H9 (cell line): ENCODE data around the gene TECPR2. TPM values are rescaled to one million over a fixed set of nuclear protein-coding genes. Genes with fewer than 3 reads are reported as not detected.

ENCODE experiments used
- DNase-seq: peaks from one replicate; pipeline ENCODE4 v3.0.0-alpha.2; 2017
- H2AFZ ChIP-seq: one replicate; pipeline ENCODE4 v1.6.1; 2013; ENCODE audit warnings: mild to moderate bottlenecking, low read length, control low read depth, moderate library complexity
- H2AK5ac ChIP-seq: 2 replicates; pipeline ENCODE4 v1.6.1; 2013; ENCODE audit warnings: low read length, control low read depth, mixed read lengths; ENCODE audit not compliant: insufficient read length
- H2BK120ac ChIP-seq: one replicate; pipeline ENCODE4 v1.6.1; 2013; ENCODE audit warnings: low read depth, mild to moderate bottlenecking, low read length, control low read depth, inconsistent platforms; ENCODE audit not compliant: poor library complexity, severe bottlenecking
- H2BK12ac ChIP-seq: 2 replicates; pipeline ENCODE4 v1.6.1; 2013; ENCODE audit warnings: low read length, control low read depth, mixed read lengths, low read depth; ENCODE audit not compliant: insufficient read length
- H2BK15ac ChIP-seq: 2 replicates; pipeline ENCODE4 v1.6.1; 2013; ENCODE audit warnings: low read depth, low read length, control low read depth
- H2BK20ac ChIP-seq: one replicate; pipeline ENCODE4 v1.6.1; 2013; ENCODE audit warnings: low read depth, mild to moderate bottlenecking, low read length, control low read depth, inconsistent platforms; ENCODE audit not compliant: poor library complexity, severe bottlenecking
- H2BK5ac ChIP-seq: 2 replicates; pipeline ENCODE4 v1.6.1; 2013; ENCODE audit warnings: low read length, control low read depth, mixed read lengths; ENCODE audit not compliant: insufficient read length
- H3K14ac ChIP-seq: 2 replicates; pipeline ENCODE4 v1.6.1; 2013; ENCODE audit warnings: low read length, control low read depth; ENCODE audit not compliant: insufficient read depth
- H3K18ac ChIP-seq: 2 replicates; pipeline ENCODE4 v1.6.1; 2013; ENCODE audit warnings: low read depth, mild to moderate bottlenecking, mixed read lengths, low read length, control low read depth; ENCODE audit not compliant: insufficient read length
- H3K23ac ChIP-seq: 2 replicates; pipeline ENCODE4 v1.6.1; 2013; ENCODE audit warnings: low read length, control low read depth, mixed read lengths, low read depth; ENCODE audit not compliant: insufficient read length
- H3K23me2 ChIP-seq: 2 replicates; pipeline ENCODE4 v1.6.1; 2013; ENCODE audit warnings: low read depth, mild to moderate bottlenecking, mixed read lengths, low read length, control low read depth; ENCODE audit not compliant: insufficient read length, poor library complexity, severe bottlenecking
- H3K27ac ChIP-seq: 2 replicates; pipeline ENCODE4 v1.5.1; 2013; ENCODE audit warnings: low read length, control low read depth, mixed read lengths, low read depth; ENCODE audit not compliant: insufficient read length
- H3K27me3 ChIP-seq: 2 replicates; pipeline ENCODE4 v1.6.1; 2013; ENCODE audit warnings: low read length, control low read depth, inconsistent platforms; ENCODE audit not compliant: insufficient read depth
- H3K4ac ChIP-seq: 2 replicates; pipeline ENCODE4 v1.6.1; 2013; ENCODE audit warnings: low read depth, mild to moderate bottlenecking, control low read depth, inconsistent platforms, low read length, moderate library complexity
- H3K4me1 ChIP-seq: 2 replicates; pipeline ENCODE4 v1.6.1; 2013; ENCODE audit warnings: low read length, control low read depth, inconsistent platforms; ENCODE audit not compliant: insufficient read depth
- H3K4me2 ChIP-seq: 2 replicates; pipeline ENCODE4 v1.6.1; 2013; ENCODE audit warnings: low read length, control low read depth, mixed read lengths; ENCODE audit not compliant: insufficient read length, insufficient read depth
- H3K56ac ChIP-seq: 2 replicates; pipeline ENCODE4 v1.6.1; 2013; ENCODE audit warnings: low read depth, mild to moderate bottlenecking, mixed read lengths, low read length, control low read depth; ENCODE audit not compliant: insufficient read length
- H3K79me1 ChIP-seq: 2 replicates; pipeline ENCODE4 v1.6.1; 2013; ENCODE audit warnings: low read depth, mild to moderate bottlenecking, moderate library complexity, low read length, control low read depth, inconsistent platforms; ENCODE audit not compliant: insufficient read depth, poor library complexity, severe bottlenecking
- H3K79me2 ChIP-seq: 2 replicates; pipeline ENCODE4 v1.6.1; 2013; ENCODE audit warnings: low read length, control low read depth, inconsistent platforms; ENCODE audit not compliant: insufficient read depth
- H3K9ac ChIP-seq: 2 replicates; pipeline ENCODE4 v1.6.1; 2013; ENCODE audit warnings: low read length, control low read depth, mixed read lengths; ENCODE audit not compliant: insufficient read length; ENCODE audit errors: extremely low read depth
- H3K9me3 ChIP-seq: one replicate; pipeline ENCODE4 v1.6.1; 2013; ENCODE audit warnings: low read depth, low read length, inconsistent platforms; ENCODE audit not compliant: control insufficient read depth
- H3T11ph ChIP-seq: one replicate; pipeline ENCODE4 v1.6.1; 2013; ENCODE audit warnings: mild to moderate bottlenecking, low read length, control low read depth, inconsistent platforms
- H4K20me1 ChIP-seq: one replicate; pipeline ENCODE4 v1.6.1; 2013; ENCODE audit not compliant: control insufficient read depth, insufficient read length, insufficient read depth
- H4K5ac ChIP-seq: 2 replicates; pipeline ENCODE4 v1.6.1; 2013; ENCODE audit warnings: low read depth, mild to moderate bottlenecking, mixed read lengths, low read length, control low read depth; ENCODE audit not compliant: insufficient read length
- H4K8ac ChIP-seq: replicated peaks from 2 replicates; pipeline ENCODE4 v1.6.1; 2013; ENCODE audit warnings: low read length, control low read depth, mixed read lengths, low read depth; ENCODE audit not compliant: insufficient read length
- H4K91ac ChIP-seq: 2 replicates; pipeline ENCODE4 v1.6.1; 2013; ENCODE audit warnings: low read depth, mild to moderate bottlenecking, moderate library complexity, mixed read lengths, low read length, control low read depth; ENCODE audit not compliant: insufficient read length
- H3K27ac Mint-ChIP-seq, 3 experiments: 2 replicates in 2 of 3; 3 replicates in 1 of 3; pipeline ENCODE4 v1.8.0; 2020 to 2021; ENCODE audit warnings: mixed read lengths in 3 of 3, mild to moderate bottlenecking in 1 of 3, moderate library complexity in 1 of 3
- H3K27me3 Mint-ChIP-seq: 2 replicates; pipeline ENCODE4 v1.8.0; 2021; ENCODE audit warnings: low read depth, mild to moderate bottlenecking, moderate library complexity, mixed read lengths
- H3K36me3 Mint-ChIP-seq, 3 experiments: 2 replicates in 2 of 3; 3 replicates in 1 of 3; pipeline ENCODE4 v1.8.0; 2020 to 2021; ENCODE audit warnings: low read depth in 3 of 3, mixed read lengths in 3 of 3; ENCODE audit not compliant: insufficient read depth in 1 of 3
- H3K4me1 Mint-ChIP-seq, 2 experiments: 2 replicates each; pipeline ENCODE4 v1.8.0; 2020; ENCODE audit warnings: mixed read lengths in 2 of 2
- H3K4me3 Mint-ChIP-seq, 2 experiments: 2 replicates in 1 of 2; 3 replicates in 1 of 2; pipeline ENCODE4 v1.8.0; 2020 to 2021; ENCODE audit warnings: mild to moderate bottlenecking in 2 of 2, mixed read lengths in 2 of 2, moderate library complexity in 1 of 2
- H3K9me3 Mint-ChIP-seq, 2 experiments: 2 replicates in 1 of 2; 3 replicates in 1 of 2; pipeline ENCODE4 v1.8.0; 2020; ENCODE audit warnings: mild to moderate bottlenecking in 2 of 2, mixed read lengths in 2 of 2, moderate library complexity in 1 of 2
- CTCF ChIP-seq: fragments of 200-600 bp; sonication (generic); conservative IDR thresholded peaks from 3 replicates; pipeline ENCODE4 v1.8.0; 2021; ENCODE audit warnings: antibody characterized with exemption, mild to moderate bottlenecking
- WGBS: extraction: QIAGEN DNeasy Blood & Tissue Kit; methylation state at CpG from one replicate; pipeline ENCODE4 v1.1.7; 2013; ENCODE audit warnings: missing lambda C conversion rate, low lambda C conversion rate, mixed read lengths; ENCODE audit not compliant: insufficient read length; ENCODE audit errors: extremely low coverage; 5-methylcytosine and 5-hydroxymethylcytosine counted together
- total RNA-seq: library from RNA; stranded (reverse); gene quantifications from 2 replicates; pipeline ENCODE4 v1.2.1, GENCODE V29; 2021

The TECPR2 gene
- total RNA-seq, 1 experiment from 2014 or later, result 15.4 TPM

GRCh38 chr14:102528431-102529170 is 165.9 kb downstream of the TECPR2 start:
- Histone ChIP-seq H4K8ac (no peak overlapping the region), H2BK120ac (no peak overlapping the region), H2BK15ac (no peak overlapping the region), H3K27ac (no peak overlapping the region), H2BK20ac (no peak overlapping the region), H2AFZ (no peak overlapping the region), H3K4ac (no peak overlapping the region), H3K14ac (no peak overlapping the region), H3K56ac (no peak overlapping the region), H3K27me3 (no peaks in the 10 kb centered on the region), H3K9me3 (no peaks in the 10 kb centered on the region), H2BK12ac (no peak overlapping the region), H3K23ac (no peak overlapping the region), H3K4me1 (no peaks in the 10 kb centered on the region; the same call in 1 of the 2 replicates), H3K79me1 (no peaks in the 10 kb centered on the region), H2BK5ac (no peak overlapping the region), H4K5ac (no peak overlapping the region), H3K23me2 (peaks cover 6% of the 10 kb centered on the region), H4K91ac (no peak overlapping the region), H3K9ac (no peak overlapping the region), H4K20me1 (no peaks in the 10 kb centered on the region), H3K4me2 (no peak overlapping the region), H3T11ph (no peak overlapping the region), H3K79me2 (no peaks in the 10 kb centered on the region), H3K18ac (no peak overlapping the region), H2AK5ac (no peak overlapping the region)
- WGBS, result no CpG with 5 or more reads among the region's 11 CpGs
- Mint-ChIP-seq H3K4me1 (peaks cover 19 to 21% of the 10 kb centered on the region in 2 experiments), H3K27ac (no peak overlapping the region), H3K9me3 (no peaks in the 10 kb centered on the region), H3K4me3 (no peak overlapping the region; a peak in 1 of 5 replicates), H3K36me3 (no peaks in the 10 kb centered on the region), H3K27me3 (no peaks in the 10 kb centered on the region)
- no peak for TF ChIP-seq CTCF
- no peak for DNase-seq
